MM.1S (cell line): ENCODE data around the gene CCDC102A.

Source experiments
- DNase-seq: peaks from one replicate; pipeline ENCODE4 v3.0.0-alpha.2; 2015
- H2AFZ ChIP-seq: fragments of 300-600 bp; sonication (generic); 2 replicates; pipeline ENCODE4 v1.6.0; 2016; ENCODE audit warnings: antibody characterized with exemption, low read length
- H3F3A ChIP-seq: fragments of 300-600 bp; sonication (generic); 2 replicates; pipeline ENCODE4 v1.6.1; 2016; ENCODE audit warnings: mild to moderate bottlenecking, antibody characterized with exemption, low read length, moderate library complexity, mixed read lengths; ENCODE audit not compliant: insufficient read depth
- H3K27ac ChIP-seq: fragments of 300-600 bp; sonication (generic); 2 replicates; pipeline ENCODE4 v1.5.1; 2016; ENCODE audit warnings: mild to moderate bottlenecking, low read length
- H3K27me3 ChIP-seq: fragments of 300-600 bp; sonication (generic); replicated peaks from 2 replicates; pipeline ENCODE4 v1.6.0; 2016; ENCODE audit warnings: low read length; ENCODE audit not compliant: insufficient read depth
- H3K36me3 ChIP-seq: fragments of 300-600 bp; sonication (generic); replicated peaks from 2 replicates; pipeline ENCODE4 v1.6.1; 2016; ENCODE audit warnings: mild to moderate bottlenecking, low read length, mixed read lengths; ENCODE audit not compliant: insufficient read depth
- H3K4me1 ChIP-seq: fragments of 300-600 bp; sonication (generic); 2 replicates; pipeline ENCODE4 v1.6.1; 2016; ENCODE audit warnings: low read length, mixed read lengths
- H3K4me2 ChIP-seq: fragments of 300-600 bp; sonication (generic); 2 replicates; pipeline ENCODE4 v1.6.0; 2016; ENCODE audit warnings: low read depth, low read length
- H3K4me3 ChIP-seq: fragments of 300-600 bp; sonication (generic); 2 replicates; pipeline ENCODE4 v1.5.1; 2016; ENCODE audit warnings: low read length, mixed read lengths
- H3K79me2 ChIP-seq: fragments of 300-600 bp; sonication (generic); 2 replicates; pipeline ENCODE4 v1.6.1; 2016; ENCODE audit warnings: mixed run types, low read length, mixed read lengths
- H3K9ac ChIP-seq: fragments of 300-600 bp; sonication (generic); 2 replicates; pipeline ENCODE4 v1.6.1; 2016; ENCODE audit warnings: low read length, mixed read lengths
- H3K9me2 ChIP-seq: fragments of 300-600 bp; sonication (generic); replicated peaks from 2 replicates; pipeline ENCODE4 v1.6.1; 2016; ENCODE audit warnings: mild to moderate bottlenecking, low read length, mixed read lengths; ENCODE audit not compliant: insufficient read depth
- H3K9me3 ChIP-seq: fragments of 300-600 bp; sonication (generic); replicated peaks from 2 replicates; pipeline ENCODE4 v1.6.1; 2016; ENCODE audit warnings: mild to moderate bottlenecking, low read length, mixed read lengths; ENCODE audit not compliant: insufficient read depth
- H4K20me1 ChIP-seq: fragments of 300-600 bp; sonication (generic); 2 replicates; pipeline ENCODE4 v1.6.1; 2016; ENCODE audit warnings: mild to moderate bottlenecking, low read length, moderate library complexity, mixed read lengths; ENCODE audit not compliant: insufficient read depth
- CTCF ChIP-seq: fragments of 300-600 bp; sonication (generic); IDR thresholded peaks from 2 replicates; pipeline ENCODE4 v1.5.1; 2016; ENCODE audit warnings: antibody characterized with exemption, low read length, mixed read lengths
- EZH2 ChIP-seq: fragments of 300-600 bp; sonication (generic); optimal IDR thresholded peaks from 2 replicates; pipeline ENCODE3; 2017; ENCODE audit warnings: low read depth, mild to moderate bottlenecking, antibody characterized with exemption, low read length, mixed read lengths
- EZH2phosphoT487 ChIP-seq: fragments of 300-600 bp; sonication (generic); IDR thresholded peaks from 2 replicates; pipeline ENCODE4 v1.6.1; 2018; ENCODE audit warnings: antibody characterized with exemption, low read length

CCDC102A gene

DNA sequence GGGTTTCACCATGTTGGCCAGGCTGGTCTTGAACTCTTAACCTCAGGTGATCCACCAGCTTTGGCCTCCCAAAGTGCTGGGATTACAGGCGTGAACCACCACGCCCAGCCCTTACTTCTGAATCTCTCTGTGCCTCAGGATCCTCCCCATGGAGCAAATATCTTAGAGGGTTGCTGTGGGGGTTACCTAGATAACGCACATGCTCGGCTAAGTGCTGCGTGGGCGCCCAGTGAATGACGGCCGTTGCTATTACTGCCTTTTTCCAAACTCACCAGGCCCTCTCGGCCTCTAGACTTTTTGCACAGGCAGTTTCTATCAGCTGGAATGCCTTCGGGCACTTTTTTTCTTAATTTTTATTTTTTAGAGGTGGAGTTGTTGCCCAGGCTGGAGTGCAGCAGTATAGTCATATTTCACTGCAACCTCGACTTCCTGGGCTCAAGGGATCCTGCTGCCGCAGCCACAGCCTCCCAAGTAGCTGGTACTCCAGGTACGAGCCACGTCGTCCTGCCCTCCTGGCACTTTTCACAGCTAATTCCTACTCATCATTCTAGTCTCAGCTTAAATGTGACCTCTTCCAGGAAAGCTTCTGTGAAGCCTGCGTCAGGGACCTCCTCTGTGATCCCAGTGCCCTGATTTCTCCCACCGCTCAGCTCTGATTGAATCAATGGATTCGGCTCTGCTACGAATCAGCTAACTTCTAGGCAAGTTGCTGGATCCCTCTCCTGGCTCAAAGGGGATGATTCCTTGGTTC, 8.6 kb downstream of the CCDC102A start:
- Histone ChIP-seq H3K9ac (no peak overlapping the region), H3K79me2 (no peaks in the 10 kb centered on the region; the same call in 1 of the 2 replicates), H3K36me3 (no peaks in the 10 kb centered on the region), H3F3A (no peaks in the 10 kb centered on the region), H3K4me3 (no peak overlapping the region), H3K27me3 (no peaks in the 10 kb centered on the region), H3K9me3 (no peaks in the 10 kb centered on the region), H3K4me2 (no peak overlapping the region), H3K9me2 (no peaks in the 10 kb centered on the region), H3K4me1 (no peaks in the 10 kb centered on the region), H3K27ac (no peak overlapping the region), H2AFZ (no peak overlapping the region), H4K20me1 (no peaks in the 10 kb centered on the region)
- TF ChIP-seq EZH2phosphoT487 (no peak), EZH2 (no peak), CTCF (no peak)
- DNase-seq: no peak

DNA sequence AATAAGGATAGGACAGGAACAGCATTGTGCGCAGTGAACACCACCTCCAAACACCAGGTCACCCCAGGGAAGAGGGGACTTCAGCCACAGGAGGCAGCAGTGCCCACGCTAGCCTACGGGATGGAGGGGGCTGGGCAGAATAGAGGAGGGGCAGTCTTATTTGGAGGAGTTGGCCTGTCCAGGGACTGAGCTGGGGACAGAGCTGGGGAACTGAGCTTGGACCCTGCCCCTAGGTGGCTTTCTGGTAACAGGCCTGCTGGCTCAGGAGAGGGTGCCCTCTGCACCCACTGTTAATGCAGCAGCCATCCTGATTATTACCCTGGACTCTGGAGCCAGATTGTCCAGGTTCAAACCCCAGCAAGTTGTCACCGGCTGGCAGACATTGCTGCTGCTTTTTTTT, 9.3 kb downstream of the CCDC102A start:
- TF ChIP-seq CTCF (no peak), EZH2 (no peak), EZH2phosphoT487 (no peak)
- H3K36me3 ChIP-seq: no peaks in the 10 kb centered on the region
- H3F3A ChIP-seq: no peaks in the 10 kb centered on the region
- no peaks in the 10 kb centered on the region for H3K9me2 ChIP-seq
- H3K4me1 ChIP-seq: no peaks in the 10 kb centered on the region
- no peak for DNase-seq
- H3K4me3 ChIP-seq: no peak overlapping the region
- no peaks in the 10 kb centered on the region for H3K27me3 ChIP-seq
- H2AFZ ChIP-seq: no peak overlapping the region
- no peaks in the 10 kb centered on the region for H3K79me2 ChIP-seq
- no peak overlapping the region for H3K4me2 ChIP-seq
- no peaks in the 10 kb centered on the region for H4K20me1 ChIP-seq
- no peak overlapping the region for H3K27ac ChIP-seq
- H3K9me3 ChIP-seq: no peaks in the 10 kb centered on the region
- H3K9ac ChIP-seq: no peak overlapping the region

- Histone ChIP-seq H3K4me1 (no peaks in the 10 kb centered on the region), H3K27me3 (no peaks in the 10 kb centered on the region), H3K9me2 (no peaks in the 10 kb centered on the region), H3K36me3 (no peaks in the 10 kb centered on the region), H2AFZ (no peak overlapping the region), H3K9me3 (no peaks in the 10 kb centered on the region), H3K79me2 (no peaks in the 10 kb centered on the region), H3F3A (no peaks in the 10 kb centered on the region), H4K20me1 (no peaks in the 10 kb centered on the region), H3K27ac (no peak overlapping the region), H3K9ac (no peak overlapping the region), H3K4me3 (no peak overlapping the region), H3K4me2 (no peak overlapping the region)
- no peak for DNase-seq
- no peak for TF ChIP-seq CTCF
- TF ChIP-seq EZH2phosphoT487: no peak
- TF ChIP-seq EZH2: no peak
Observed at GRCh38 chr16:57526498-57526897, 9.9 kb downstream of the CCDC102A start.
